GM18909 (cell line): ENCODE measurements around the gene RAVER2.
"Not testable (repeated sequence)": the region's sequence is repeated elsewhere in the genome, so short reads cannot be mapped to it uniquely, and the experiment has no call there.

ENCODE experiments used
- ATAC-seq: cut with Tn5 transposase; IDR thresholded peaks from one replicate; pipeline ENCODE4 v1.9.1; 2021; ENCODE audit warnings: mild to moderate bottlenecking; ENCODE audit not compliant: unreplicated experiment, poor library complexity

The RAVER2 gene, protein sequence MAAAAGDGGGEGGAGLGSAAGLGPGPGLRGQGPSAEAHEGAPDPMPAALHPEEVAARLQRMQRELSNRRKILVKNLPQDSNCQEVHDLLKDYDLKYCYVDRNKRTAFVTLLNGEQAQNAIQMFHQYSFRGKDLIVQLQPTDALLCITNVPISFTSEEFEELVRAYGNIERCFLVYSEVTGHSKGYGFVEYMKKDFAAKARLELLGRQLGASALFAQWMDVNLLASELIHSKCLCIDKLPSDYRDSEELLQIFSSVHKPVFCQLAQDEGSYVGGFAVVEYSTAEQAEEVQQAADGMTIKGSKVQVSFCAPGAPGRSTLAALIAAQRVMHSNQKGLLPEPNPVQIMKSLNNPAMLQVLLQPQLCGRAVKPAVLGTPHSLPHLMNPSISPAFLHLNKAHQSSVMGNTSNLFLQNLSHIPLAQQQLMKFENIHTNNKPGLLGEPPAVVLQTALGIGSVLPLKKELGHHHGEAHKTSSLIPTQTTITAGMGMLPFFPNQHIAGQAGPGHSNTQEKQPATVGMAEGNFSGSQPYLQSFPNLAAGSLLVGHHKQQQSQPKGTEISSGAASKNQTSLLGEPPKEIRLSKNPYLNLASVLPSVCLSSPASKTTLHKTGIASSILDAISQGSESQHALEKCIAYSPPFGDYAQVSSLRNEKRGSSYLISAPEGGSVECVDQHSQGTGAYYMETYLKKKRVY

DNA sequence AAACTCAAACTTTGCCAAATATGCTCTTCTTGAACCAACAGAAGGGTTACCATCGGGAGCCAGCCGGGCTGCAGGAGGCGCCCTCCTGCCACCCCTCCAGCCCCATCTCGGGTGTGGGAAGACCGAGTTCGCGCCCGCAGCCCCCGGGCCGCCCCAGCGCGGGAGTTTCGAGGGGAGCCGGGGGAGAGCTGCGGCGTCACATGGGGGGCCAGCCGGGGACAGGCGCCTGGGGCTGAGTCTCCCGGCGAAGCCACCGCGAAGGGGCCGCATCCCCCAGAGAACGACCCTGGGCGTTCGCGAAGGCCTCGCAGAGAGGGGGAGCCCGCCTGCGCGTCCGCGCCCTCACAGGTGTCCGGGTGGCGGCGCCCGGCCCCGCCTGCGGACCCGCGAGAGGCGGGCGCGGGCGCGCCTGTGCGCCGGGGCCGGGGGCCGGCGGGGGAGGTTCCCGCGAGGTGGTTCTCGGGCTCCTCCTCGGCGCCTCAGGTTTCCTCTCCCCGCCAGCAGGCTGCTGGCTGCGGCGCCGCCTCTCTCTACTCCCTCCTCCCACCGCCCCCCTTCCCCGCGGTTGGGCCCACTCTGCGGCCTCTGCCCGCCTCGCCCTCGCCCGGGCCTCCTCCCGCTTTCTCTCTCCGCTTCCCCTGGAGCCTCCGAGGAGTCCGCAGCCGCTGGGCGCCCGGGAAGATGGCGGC is at the start of gene RAVER2:
Gene RAVER2, plus strand, starts transcription at position 584 of the 689 bp plus-strand sequence. Its CDS starts 98 bp downstream, at position 682.
- ATAC-seq: peak; percentile 55

DNA sequence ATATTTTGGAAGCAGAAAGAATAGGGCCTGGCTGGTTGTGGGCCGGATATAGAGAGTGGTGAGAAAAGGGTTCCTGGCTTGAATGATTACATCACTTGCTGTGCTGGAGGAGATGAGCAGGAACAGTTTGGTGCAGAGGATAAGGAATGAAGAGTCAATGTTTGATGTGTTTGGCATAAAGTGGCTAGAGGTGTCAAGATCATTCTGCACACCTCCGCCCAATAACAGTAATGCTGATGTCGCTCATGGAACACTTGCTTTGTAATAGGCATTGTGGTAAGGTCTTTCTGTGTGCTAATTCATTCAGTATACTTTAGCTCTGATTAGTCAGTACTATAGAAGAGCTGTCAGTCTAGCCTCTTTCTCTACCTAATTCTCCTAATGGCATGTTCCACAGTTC is 48.0 kb upstream of the RAVER2 start:
- no peak for ATAC-seq

GRCh38 chr1:64699327-64699726 is 45.5 kb upstream of the RAVER2 start:
- ATAC-seq: no peak

- ATAC-seq: no peak
These were observed 43.8 kb upstream of the RAVER2 start for GRCh38 chr1:64701071-64701470.

DNA sequence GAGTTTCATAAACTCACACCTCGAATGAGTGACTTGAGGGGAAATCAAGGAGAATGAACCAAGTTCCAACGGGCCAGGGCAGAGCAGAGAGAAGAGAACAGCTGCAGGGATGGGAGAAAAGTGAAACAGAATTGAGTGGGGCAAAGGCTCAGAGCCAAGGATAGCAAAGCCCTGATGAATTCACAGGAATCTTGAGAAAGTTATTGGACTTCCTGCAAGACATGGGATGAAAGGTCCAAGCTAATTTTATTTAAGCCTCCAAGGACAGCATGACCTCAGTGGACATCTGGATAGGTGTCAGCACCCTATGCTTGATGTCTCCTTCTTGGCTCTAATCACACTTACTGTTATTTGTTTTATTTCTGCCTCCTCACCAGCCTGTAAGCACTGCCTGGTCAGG is 43.0 kb upstream of the RAVER2 start:
- ATAC-seq: no peak

GRCh38 chr1:64702670-64703069 is 42.2 kb upstream of the RAVER2 start:
- ATAC-seq: not testable (repeated sequence)

DNA sequence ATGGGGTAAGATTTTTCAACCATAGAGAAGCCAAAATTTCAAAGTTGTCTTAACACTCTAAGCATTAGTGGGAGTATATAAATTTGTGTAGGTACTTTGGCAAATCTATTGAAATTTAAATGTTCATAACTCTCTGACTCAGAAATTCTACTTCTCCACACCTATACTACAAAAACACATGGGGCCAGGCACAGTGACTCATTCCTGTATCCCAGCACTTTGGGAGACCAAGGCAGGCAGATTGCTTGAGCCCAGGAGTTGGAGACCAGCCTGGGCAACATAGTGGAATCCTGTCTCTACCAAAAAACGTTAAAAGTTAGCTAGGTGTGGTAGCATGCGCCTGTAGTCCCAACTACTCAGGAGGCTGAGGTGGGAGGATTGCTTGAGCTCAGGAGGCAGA is 41.3 kb upstream of the RAVER2 start:
- no peak for ATAC-seq

GRCh38 chr1:64705591-64705990 is 39.3 kb upstream of the RAVER2 start:
- no peak for ATAC-seq

DNA sequence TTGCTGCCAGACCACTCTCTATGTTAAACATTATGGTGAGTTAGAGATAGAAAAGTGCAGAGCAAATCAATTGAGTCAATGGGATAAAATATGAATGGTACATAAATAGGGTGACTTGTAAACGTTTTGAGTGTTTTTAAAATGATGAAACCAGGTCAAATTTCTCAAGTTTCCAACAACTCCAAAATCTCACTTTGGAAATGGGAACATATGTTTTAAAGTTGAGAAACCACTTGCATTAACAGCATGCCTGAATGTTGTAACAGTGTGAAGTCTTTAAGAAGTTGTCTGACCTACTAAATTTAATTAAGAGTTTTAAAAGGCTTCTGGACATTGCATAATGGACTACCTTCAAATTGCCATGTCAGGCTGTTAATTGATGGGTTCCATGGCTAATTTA is 33.6 kb upstream of the RAVER2 start:
- no peak for ATAC-seq

DNA sequence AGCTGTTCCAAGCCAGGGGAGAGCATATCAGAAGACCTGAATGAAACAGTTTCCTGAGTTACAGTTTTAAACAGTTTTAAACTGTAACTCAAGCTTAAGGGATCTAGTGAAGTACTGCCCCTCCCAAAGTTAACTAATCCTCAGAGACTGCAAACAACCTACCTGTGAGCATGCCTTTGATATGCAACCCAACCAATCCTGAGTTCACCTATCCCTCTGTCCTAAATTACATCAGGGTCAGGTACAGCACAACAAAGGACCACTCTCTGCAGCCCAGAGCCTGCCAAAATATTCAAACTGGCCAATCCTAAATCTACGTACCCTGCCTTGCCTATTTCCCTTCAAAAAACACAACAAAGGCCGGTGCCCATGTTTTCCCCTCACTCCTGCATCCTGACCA is 32.8 kb upstream of the RAVER2 start:
- ATAC-seq: no peak

DNA sequence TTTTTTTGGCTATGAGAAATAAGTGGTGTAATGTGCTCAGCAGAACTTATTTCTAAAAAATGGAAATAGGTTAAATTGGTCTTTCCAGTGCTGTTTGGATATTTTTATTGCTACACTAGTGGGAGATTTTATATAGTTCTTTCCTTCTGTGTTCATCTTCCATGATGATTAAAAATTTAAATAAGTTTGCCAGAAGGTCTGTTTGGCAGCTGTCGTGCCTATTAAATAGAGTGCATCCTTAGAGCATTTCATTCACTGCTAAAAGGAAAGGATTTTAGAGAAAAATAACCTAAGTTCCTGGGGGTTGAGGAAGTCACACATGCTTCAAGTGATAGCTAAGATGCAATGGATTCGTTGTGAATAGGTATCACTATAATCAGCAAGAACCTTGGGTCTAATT is 29.7 kb upstream of the RAVER2 start:
- no peak for ATAC-seq

GRCh38 chr1:64721135-64721534 is 23.7 kb upstream of the RAVER2 start:
- no peak for ATAC-seq

DNA sequence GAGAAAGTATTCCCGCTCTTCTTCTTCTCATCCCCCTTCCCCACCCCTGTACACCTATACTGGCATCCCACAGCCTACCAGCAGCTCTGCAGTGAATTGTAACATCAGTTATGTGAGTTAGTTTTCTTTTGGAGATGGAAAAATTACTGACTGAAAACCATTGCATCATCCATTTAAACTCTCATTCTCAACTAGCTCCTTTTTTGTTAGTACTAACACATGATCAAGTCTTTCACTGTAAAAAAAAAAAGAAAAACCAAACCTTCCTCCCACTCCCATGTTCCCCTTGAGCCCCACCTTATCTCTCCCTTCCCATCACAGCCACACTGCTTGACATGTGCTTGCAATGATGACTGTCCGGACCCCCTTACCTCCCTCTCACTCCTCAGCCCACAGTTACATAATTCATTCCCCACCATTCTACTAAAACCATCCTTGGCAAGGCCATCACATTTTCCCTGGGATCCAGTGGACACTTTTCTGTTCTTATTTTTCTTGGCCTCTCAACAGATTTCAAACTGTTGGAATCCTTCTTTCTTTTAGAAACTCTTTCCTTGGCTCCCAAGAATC is 23.2 kb upstream of the RAVER2 start:
- no peak for ATAC-seq

- ATAC-seq: no peak
These were observed 17.0 kb upstream of the RAVER2 start for GRCh38 chr1:64727861-64728260.

DNA sequence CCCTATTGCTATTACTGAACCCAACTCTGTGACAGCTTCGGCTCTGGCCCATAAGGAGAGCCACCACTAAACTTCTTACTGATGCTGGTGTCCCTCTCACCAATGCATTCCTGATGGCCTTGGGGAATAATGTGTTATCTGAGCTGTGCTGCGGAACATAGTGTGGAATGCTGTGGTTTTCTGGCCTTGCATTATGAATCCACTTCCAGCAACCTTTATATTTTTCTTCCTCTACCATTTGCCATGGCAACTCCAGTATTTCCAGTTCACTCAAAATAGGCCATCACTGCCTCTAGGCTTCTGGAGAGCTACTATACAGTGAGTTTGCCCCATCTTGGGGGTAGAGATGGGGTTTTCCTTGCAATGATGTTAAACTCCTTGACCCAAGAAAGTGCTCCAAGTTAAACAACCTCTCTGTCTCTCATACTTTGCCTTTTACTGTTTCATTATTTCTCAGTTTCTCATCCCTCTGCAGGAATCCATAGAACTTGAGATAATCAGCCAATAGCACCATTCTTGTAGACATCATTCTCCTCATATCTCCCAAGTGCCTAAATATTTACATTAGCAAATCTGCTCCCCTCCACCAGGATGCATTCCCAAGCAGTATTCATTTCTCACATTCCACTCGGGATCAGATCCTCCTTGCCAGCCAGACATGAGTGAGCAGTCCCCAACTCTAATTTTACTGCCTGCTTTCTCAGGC is 11.1 kb upstream of the RAVER2 start:
- no peak for ATAC-seq

- ATAC-seq: no peak
These were observed 10.6 kb upstream of the RAVER2 start for GRCh38 chr1:64734287-64734652.

DNA sequence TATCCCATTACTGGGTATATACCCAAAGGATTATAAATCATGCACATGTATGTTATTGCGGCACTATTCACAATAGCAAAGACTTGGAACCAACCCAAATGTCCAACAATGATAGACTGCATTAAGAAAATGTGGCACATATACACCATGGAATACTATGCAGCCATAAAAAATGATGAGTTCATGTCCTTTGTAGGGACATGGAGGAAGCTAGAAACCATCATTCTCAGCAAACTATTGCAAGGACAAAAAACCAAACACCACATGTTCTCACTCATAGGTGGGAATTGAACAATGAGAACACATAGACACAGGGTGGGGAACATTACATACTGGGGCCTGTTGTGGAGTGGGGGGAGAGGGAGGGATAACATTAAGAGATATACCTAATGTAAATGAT is 4.2 kb upstream of the RAVER2 start:
- not testable (repeated sequence) for ATAC-seq

GRCh38 chr1:64743954-64744491 is 852 bp upstream of the RAVER2 start:
- ATAC-seq: peak; percentile 5

GRCh38 chr1:64745181-64745985 is 508 bp downstream of the RAVER2 start:
- ATAC-seq: peak; percentile 33
